ENCODE results near the gene GPATCH2.

DNA sequence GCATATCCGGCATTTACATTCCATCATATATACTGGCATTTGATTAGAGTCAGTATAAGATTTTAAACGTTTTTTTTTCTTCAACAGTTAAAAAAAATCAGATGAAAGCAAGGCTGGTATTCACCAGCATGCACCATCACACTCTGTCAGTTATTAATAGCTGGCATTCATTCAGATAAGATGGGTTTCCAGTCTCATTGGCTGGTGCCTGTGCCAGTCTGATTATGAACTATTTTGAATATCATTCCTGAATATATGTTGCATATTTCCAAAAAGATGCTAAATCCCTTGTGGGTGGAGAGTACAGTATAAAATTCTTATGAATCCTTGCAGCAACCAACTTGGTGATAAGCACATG is 211.7 kb downstream of the GPATCH2 start:
- TF ChIP-seq POLR2AphosphoS5 (IDR thresholded peaks at IDR 0.05) = no peak
- TF ChIP-seq, protein P1, sequence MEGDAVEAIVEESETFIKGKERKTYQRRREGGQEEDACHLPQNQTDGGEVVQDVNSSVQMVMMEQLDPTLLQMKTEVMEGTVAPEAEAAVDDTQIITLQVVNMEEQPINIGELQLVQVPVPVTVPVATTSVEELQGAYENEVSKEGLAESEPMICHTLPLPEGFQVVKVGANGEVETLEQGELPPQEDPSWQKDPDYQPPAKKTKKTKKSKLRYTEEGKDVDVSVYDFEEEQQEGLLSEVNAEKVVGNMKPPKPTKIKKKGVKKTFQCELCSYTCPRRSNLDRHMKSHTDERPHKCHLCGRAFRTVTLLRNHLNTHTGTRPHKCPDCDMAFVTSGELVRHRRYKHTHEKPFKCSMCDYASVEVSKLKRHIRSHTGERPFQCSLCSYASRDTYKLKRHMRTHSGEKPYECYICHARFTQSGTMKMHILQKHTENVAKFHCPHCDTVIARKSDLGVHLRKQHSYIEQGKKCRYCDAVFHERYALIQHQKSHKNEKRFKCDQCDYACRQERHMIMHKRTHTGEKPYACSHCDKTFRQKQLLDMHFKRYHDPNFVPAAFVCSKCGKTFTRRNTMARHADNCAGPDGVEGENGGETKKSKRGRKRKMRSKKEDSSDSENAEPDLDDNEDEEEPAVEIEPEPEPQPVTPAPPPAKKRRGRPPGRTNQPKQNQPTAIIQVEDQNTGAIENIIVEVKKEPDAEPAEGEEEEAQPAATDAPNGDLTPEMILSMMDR (IDR thresholded peaks at IDR 0.05; ENCODE audit: poor library complexity, severe bottlenecking) = no peak
- TF ChIP-seq TAF1 (IDR thresholded peaks at IDR 0.05; ENCODE audit: low read depth) = no peak
- no peak for TF ChIP-seq EP300 (conservative IDR thresholded peaks at IDR 0.05; ENCODE audit: poor library complexity, severe bottlenecking)
- no peak for TF ChIP-seq SMC3 (conservative IDR thresholded peaks at IDR 0.05; ENCODE audit: poor library complexity)
- no peak for TF ChIP-seq EZH2 (IDR thresholded peaks at IDR 0.05; ENCODE audit: borderline replicate concordance, insufficient read depth, low read length, poor library complexity, severe bottlenecking)
- no peak for TF ChIP-seq RAD21 (conservative IDR thresholded peaks at IDR 0.05)
- TF ChIP-seq REST (IDR thresholded peaks at IDR 0.05; ENCODE audit: borderline replicate concordance) = no peak
